SU-DHL-6 (cell line): Measurements from ENCODE around the gene FBN1.

ENCODE experiments used
- CTCF ChIP-seq: fragments of 200-600 bp; sonication (generic); IDR thresholded peaks from one replicate; pipeline ENCODE4 v1.5.1; 2017; ENCODE audit warnings: antibody characterized with exemption, mild to moderate bottlenecking, low read length, moderate library complexity; ENCODE audit not compliant: insufficient read depth, poor library complexity, severe bottlenecking
- EZH2phosphoT487 ChIP-seq: fragments of 200-600 bp; sonication (generic), shearing (Covaris generic); conservative IDR thresholded peaks from 2 replicates; pipeline ENCODE4 v1.6.1; 2018; ENCODE audit warnings: mild to moderate bottlenecking, antibody characterized with exemption, low read length, moderate library complexity, mixed read lengths

- TF ChIP-seq CTCF (no peak), EZH2phosphoT487 (no peak)
Measured at GRCh38 chr15:48411971-48412591, 233.4 kb downstream of the FBN1 start.
